Adipocyte (in vitro differentiated cells): ENCODE data around the gene DYNC1LI2.
A peak's percentile ranks its signal among the peaks of the same experiment; 100 is the strongest.

ENCODE experiments used
- DNase-seq: peaks from one replicate; pipeline ENCODE4 v3.0.0-alpha.2; 2015; ENCODE audit warnings: low read depth
- H3K27me3 ChIP-seq: replicated peaks from 2 replicates; pipeline ENCODE4 v1.7.0; 2013; ENCODE audit warnings: mild to moderate bottlenecking, low read length, moderate library complexity; ENCODE audit not compliant: control insufficient read depth, insufficient read depth
- H3K36me3 ChIP-seq: 2 replicates; pipeline ENCODE4 v1.7.0; 2013; ENCODE audit warnings: low read length, mild to moderate bottlenecking, moderate library complexity; ENCODE audit not compliant: control insufficient read depth, insufficient read depth, severe bottlenecking
- H3K4me1 ChIP-seq: 2 replicates; pipeline ENCODE4 v1.7.0; 2013; ENCODE audit warnings: mild to moderate bottlenecking, low read length, moderate library complexity; ENCODE audit not compliant: control insufficient read depth, insufficient read depth
- H3K4me3 ChIP-seq: 2 replicates; pipeline ENCODE4 v1.7.0; 2013; ENCODE audit warnings: mild to moderate bottlenecking, low read length, moderate library complexity
- H3K9ac ChIP-seq: 2 replicates; pipeline ENCODE4 v1.7.0; 2013; ENCODE audit warnings: mild to moderate bottlenecking, low read length, moderate library complexity
- H3K9me3 ChIP-seq: 2 replicates; pipeline ENCODE4 v1.7.0; 2013; ENCODE audit warnings: mild to moderate bottlenecking, low read length, moderate library complexity; ENCODE audit not compliant: control insufficient read depth

Gene DYNC1LI2

DNA sequence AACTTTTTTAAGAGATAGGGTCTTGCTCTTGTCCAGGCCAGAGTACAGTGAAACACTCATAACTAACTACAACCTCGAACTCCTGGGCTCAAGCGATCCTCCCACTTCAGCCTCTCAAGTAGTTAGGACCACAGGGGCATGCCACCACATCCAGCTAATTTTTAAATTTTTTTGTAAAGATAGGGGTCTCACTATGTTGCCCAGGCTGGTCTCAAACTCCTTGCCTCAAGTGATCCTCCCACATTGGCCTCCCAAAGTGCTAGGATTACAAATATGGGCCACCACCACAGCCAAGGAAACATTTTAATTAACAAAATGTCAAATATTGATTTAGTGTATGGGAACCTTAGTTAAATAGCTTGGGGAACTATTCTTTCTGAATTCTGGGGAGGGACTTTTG is 2.8 kb upstream of the DYNC1LI2 start:
- H3K4me1 ChIP-seq = peaks cover 19% of the 10 kb centered on the region

DNA sequence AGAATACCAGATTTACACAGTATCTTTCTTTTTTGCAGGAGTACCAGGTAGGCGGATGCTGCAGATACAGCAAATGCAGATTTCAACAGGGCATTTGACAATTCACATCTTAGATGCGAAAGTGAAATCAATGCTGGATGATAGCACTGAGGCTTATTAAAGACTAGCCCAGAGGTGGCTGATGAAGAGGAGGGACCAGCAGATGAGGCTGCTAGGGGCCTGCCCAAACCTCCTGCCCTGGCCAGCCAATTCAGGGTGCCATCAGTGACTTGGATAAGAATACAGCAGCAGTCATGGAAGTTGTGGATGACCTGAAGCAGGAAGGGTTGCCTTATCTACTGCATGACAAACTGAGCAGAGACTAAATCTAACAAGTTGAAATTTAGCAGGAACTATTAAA is 1.5 kb upstream of the DYNC1LI2 start:
- H3K9me3 ChIP-seq = no peaks in the 10 kb centered on the region
- H3K4me3 ChIP-seq = no peak overlapping the region
- H3K27me3 ChIP-seq = no peaks in the 10 kb centered on the region
- H3K36me3 ChIP-seq = peaks cover 14% of the 10 kb centered on the region
- H3K4me1 ChIP-seq = peaks cover 19% of the 10 kb centered on the region
- H3K9ac ChIP-seq = no peak overlapping the region
- no peak for DNase-seq

More for the DNA sequence above, 2.8 kb upstream of the DYNC1LI2 start:
- H3K27me3 ChIP-seq = no peaks in the 10 kb centered on the region
- no peak overlapping the region for H3K9ac ChIP-seq
- no peaks in the 10 kb centered on the region for H3K9me3 ChIP-seq
- no peak overlapping the region for H3K4me3 ChIP-seq
- peaks cover 1% of the 10 kb centered on the region for H3K36me3 ChIP-seq
- no peak for DNase-seq

DNA sequence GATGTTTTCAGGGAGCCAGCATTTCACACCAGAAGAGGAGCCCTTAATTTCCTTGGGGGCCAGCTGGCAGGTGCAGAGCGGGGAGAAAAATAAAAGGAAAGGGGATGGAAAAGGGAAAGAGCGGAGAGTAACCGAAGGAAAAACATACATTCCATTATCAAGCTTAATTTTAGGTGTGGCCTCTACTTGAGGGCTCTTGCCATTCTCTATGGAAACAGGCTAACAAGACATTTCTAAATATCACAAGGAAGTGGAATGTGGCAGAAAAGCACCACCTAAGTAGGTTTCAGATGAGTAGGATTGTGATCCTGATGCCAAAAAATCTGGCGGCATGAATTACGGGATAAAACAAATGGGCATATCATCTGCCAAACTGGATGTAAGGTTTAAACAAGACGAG is 970 bp upstream of the DYNC1LI2 start:
- Histone ChIP-seq H3K36me3 (peaks cover 19% of the 10 kb centered on the region), H3K9ac (peak overlapping the region; percentile 93), H3K4me3 (peak overlapping the region; percentile 98), H3K4me1 (peaks cover 19% of the 10 kb centered on the region), H3K9me3 (no peaks in the 10 kb centered on the region), H3K27me3 (no peaks in the 10 kb centered on the region)
- no peak for DNase-seq

DNA sequence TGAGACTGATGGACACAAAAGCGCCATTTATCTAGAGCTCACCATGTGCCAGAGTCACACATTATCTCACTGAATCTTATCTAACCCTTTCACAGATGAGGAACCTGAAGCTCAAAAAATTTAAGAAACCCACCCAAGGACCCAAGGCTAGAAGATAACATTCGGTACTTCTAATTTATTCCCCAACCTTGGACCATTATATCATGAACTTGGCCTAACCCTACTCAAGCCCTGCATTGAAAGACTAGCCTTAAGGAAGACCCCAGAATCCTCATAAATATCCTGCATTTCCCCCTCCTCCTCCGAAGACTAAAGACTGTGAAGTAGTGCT is 548 bp upstream of the DYNC1LI2 start:
- Histone ChIP-seq H3K36me3 (peaks cover 19% of the 10 kb centered on the region), H3K4me3 (peak overlapping the region; percentile 98), H3K27me3 (no peaks in the 10 kb centered on the region), H3K4me1 (peaks cover 19% of the 10 kb centered on the region), H3K9ac (peak overlapping the region; percentile 93), H3K9me3 (no peaks in the 10 kb centered on the region)
- no peak for DNase-seq

DNA sequence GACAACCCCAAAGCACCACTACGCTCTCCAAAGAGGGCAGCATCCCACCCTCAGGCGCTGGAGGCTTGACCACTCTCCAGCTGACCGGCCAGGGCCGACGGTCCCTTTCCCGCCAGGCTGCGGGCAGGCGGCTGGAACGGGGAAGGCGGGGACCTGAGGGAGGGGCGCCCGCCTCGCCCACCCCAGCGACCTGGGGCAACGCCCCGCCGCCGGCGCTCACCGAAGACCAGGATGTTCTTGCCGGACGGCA is 431 bp downstream of the DYNC1LI2 start:
- Histone ChIP-seq H3K36me3 (peaks cover 28% of the 10 kb centered on the region), H3K4me3 (peak overlapping the region; percentile 98), H3K27me3 (no peaks in the 10 kb centered on the region), H3K9ac (peak overlapping the region; percentile 93), H3K4me1 (peaks cover 19% of the 10 kb centered on the region), H3K9me3 (no peaks in the 10 kb centered on the region)
- DNase-seq = peak; percentile 55

DNA sequence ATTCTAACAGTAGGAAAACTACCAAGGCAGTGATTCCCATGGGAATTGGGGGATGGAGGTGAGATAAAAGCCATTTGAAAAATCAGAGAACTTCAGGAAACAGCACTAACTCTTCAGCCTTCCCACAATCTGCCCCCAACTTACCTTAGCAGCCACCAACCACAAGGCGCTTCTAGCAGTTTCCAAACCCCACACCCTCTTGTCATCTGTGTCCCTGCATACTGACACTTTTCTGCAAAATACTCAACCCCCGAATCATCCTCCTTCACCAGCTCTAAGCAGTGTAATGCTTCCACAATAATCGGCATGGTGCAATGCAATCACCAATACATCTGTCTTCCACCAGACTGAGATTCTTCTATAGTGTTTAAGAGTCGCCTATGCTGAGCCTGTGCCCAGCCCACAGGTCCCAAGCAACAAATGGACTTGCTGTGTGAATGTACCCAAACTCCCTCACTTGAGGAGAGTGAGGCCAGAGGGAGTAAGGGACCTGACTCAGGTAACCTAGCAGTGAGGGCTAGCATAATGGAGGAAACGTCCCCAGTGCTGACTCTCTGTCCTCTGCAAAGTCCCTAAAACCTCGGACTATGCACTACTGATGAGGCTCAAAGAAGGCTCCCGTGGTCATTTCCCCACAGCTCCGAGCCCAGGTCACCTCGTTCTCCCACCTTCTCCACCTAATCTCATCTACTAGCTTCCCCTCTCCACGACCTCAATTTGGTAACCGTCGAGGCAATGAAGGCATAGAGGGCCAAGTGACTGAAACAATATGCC is 943 bp downstream of the DYNC1LI2 start:
- H3K36me3 ChIP-seq = peaks cover 31% of the 10 kb centered on the region
- H3K27me3 ChIP-seq = no peaks in the 10 kb centered on the region
- H3K9ac ChIP-seq = peak overlapping the region; percentile 93
- H3K9me3 ChIP-seq = no peaks in the 10 kb centered on the region
- H3K4me1 ChIP-seq = peaks cover 19% of the 10 kb centered on the region
- peak overlapping the region; percentile 98 for H3K4me3 ChIP-seq
- DNase-seq = peak; percentile 17

DNA sequence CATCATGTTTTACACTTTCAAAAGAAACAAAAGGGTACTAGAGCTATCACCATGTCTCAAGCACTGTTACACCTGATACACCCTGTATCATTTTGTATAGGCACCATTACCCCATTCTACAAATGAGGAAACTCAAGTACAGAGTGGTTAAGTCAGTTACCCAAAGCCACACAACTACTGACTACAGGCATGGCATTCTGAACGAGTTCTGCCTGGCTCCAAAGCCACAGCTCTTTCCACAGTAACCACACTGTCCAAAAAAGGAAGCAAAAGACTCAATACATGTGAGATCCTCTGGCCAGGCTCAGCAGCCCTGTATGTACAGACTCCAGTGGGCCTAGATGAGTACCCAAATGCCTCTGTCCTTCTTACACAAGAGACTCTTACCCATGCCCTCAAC is 4.7 kb downstream of the DYNC1LI2 start:
- H3K9me3 ChIP-seq = no peaks in the 10 kb centered on the region
- peaks cover 23% of the 10 kb centered on the region for H3K4me1 ChIP-seq
- H3K9ac ChIP-seq = no peak overlapping the region
- no peak overlapping the region for H3K4me3 ChIP-seq
- no peak for DNase-seq
- H3K36me3 ChIP-seq = peaks cover 64% of the 10 kb centered on the region
- H3K27me3 ChIP-seq = no peaks in the 10 kb centered on the region

DNA sequence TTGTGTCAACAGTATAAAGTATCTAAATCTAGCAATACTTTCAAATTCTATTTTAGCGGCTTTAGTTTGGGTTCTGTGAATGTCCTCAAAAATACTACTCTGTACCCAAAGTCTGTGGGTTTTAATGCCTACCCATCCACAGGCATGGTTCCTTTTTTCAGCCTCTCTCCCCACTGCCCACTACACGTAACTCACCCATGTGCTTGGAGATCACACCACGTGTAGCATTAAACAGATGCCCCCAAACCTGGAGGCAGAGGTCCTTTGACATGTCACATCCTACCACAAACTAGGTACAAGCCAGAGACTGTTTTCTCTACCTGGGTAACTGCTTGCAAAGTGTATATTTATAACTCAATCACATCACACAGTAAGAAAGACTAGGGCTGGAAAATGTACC is 5.4 kb downstream of the DYNC1LI2 start:
- H3K9me3 ChIP-seq = no peaks in the 10 kb centered on the region
- peaks cover 28% of the 10 kb centered on the region for H3K4me1 ChIP-seq
- no peaks in the 10 kb centered on the region for H3K27me3 ChIP-seq
- H3K36me3 ChIP-seq = peaks cover 66% of the 10 kb centered on the region
- DNase-seq = no peak
- no peak overlapping the region for H3K4me3 ChIP-seq
- H3K9ac ChIP-seq = no peak overlapping the region

DNA sequence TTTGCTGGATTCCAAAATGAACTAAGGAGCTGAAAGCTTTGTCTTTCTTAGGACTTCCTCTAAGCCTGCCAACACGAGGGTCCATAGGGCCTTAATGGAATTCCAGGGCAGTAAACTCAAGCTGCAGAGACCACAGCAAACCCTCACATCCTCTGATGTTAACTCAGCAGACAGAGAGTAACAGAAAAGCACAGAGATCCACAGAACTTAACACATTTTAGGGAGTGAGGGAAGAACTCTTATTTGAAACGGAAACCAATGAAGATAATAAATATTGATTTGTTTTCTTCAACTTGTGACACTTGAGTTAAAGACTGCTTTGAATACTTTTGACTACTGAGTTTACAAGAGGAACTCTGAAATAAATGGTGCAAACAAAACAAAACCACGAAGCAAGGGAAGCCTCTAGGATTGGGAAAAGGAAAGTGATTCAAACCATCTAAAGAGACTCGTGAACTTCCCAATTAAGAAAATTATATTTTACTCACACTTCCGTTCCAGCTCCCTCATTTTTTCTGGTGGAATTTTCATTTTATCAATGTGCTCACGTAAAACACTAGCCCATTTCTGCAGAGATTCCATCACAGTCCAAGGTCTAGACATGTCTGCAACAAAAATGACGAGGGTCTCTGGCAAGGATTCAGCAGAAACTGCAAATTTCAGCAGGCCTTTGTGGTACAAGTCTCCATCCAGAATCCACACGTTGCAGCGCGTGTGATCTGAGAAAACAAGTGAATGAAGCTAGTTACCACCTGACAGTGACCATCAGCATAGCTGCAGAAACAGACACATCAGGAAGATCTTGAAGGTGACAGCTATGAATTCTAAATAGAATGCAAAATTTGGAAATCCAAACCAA is 9.2 kb downstream of the DYNC1LI2 start:
- H3K36me3 ChIP-seq = peaks cover 73% of the 10 kb centered on the region
- H3K9ac ChIP-seq = peak overlapping the region; percentile 74
- H3K4me3 ChIP-seq = peak overlapping the region; percentile 38
- H3K4me1 ChIP-seq = peaks cover 29% of the 10 kb centered on the region
- H3K27me3 ChIP-seq = no peaks in the 10 kb centered on the region
- H3K9me3 ChIP-seq = no peaks in the 10 kb centered on the region
- DNase-seq = no peak

DNA sequence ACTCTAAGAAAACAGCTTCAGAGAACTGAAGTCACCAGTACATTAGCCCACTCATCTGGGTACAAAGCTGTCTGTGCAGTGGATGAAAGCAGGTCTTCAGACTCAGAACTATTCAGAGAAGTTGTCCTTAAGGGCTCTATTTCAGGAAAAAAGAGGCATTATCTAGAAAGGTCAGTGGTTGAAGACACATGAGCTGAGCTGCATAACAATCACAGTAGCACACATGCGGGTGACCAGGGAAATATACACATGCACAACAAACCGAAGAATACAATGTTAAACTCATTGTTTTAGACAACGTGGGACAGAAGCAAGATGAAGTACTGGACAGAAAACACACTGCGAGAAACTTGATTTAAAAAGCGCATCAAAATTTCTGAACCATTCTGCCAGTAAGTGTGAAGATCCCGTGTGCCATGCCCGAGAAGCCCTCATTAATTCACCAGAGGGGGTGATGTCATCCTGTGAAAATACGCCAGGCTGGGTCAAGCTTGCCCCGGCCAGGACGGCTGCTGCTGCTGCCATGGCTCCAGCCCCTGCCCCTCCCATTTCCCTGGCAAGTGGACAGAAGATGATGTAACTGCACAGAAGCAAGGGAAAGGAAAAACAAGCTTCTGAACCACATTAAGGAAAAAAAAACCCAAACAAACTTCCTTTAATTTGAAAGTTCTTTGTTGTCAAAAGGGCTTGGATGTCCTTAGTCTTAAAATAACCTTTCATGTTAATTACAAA is 10.1 kb downstream of the DYNC1LI2 start:
- no peaks in the 10 kb centered on the region for H3K27me3 ChIP-seq
- no peaks in the 10 kb centered on the region for H3K9me3 ChIP-seq
- peaks cover 75% of the 10 kb centered on the region for H3K36me3 ChIP-seq
- DNase-seq = peak; percentile 96
- peak overlapping the region; percentile 38 for H3K4me3 ChIP-seq
- H3K9ac ChIP-seq = peak overlapping the region; percentile 74
- H3K4me1 ChIP-seq = peaks cover 31% of the 10 kb centered on the region

DNA sequence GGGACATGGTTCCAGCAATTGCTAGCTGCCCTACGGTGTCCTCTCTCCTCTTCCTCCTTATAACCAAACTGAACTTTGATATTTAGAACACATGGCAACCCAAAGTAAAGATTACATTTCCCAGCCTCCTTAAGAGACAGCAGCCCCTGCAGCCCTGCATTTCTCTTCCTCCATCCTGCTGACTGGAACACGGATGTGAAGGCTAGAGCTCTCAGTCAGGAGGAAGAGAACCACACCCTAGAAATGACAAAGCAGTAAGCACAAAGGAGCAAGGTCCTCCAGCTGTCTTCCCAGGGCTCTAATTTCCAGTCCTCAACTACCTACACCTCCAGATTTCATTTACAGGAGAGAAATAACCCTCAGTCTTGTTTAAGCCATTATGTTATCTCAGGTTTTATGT is 10.9 kb downstream of the DYNC1LI2 start:
- Histone ChIP-seq H3K9me3 (no peaks in the 10 kb centered on the region), H3K4me1 (peaks cover 37% of the 10 kb centered on the region), H3K9ac (peak overlapping the region; percentile 64), H3K4me3 (no peak overlapping the region), H3K27me3 (no peaks in the 10 kb centered on the region), H3K36me3 (peaks cover 77% of the 10 kb centered on the region)
- DNase-seq = peak; percentile 46
